ENCODE results near the gene PLCB1.

The PLCB1 gene

DNA sequence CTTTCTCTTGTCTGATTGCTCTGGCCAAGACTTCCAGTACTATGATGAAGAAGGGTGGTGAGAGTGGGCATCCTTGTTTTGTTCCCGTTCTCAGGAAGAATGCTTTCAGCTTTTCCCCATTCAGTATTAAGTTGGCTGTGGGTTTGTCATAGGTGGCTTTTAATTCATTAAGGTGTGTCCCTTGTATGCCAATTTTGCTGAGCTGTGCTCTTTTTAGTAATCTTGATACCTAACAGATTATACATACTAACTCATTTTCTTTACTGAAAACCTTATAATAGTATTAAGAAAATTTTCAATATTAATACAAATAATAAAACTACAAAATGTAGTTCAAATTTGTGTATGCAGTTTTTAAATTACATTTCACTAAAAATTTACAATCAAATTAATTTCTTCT lies 557.3 kb downstream of the PLCB1 start:
- no peak for DNase-seq

DNA sequence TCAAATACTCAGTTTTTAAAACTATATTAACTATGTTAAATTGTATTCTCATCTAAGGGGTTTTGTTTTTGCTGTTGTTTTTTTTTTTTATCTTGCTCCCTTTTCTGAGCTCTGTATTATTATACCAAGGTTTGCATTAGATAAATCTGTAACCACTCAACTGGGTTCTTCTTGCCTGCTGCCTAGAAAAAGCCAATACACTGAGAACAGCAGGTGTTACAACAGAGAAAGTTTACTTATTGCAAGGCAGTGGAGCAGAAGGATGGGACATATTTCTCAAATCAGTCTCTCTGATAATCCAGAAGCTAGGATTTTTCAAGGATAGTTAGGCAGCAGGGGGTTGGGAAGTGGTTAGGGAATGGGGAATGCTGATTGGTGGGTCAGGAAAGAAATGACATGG lies 558.0 kb downstream of the PLCB1 start:
- DNase-seq, result no peak

GRCh38 chr20:8693709-8694108 lies 561.6 kb downstream of the PLCB1 start:
- DNase-seq, result peak; percentile 87

DNA sequence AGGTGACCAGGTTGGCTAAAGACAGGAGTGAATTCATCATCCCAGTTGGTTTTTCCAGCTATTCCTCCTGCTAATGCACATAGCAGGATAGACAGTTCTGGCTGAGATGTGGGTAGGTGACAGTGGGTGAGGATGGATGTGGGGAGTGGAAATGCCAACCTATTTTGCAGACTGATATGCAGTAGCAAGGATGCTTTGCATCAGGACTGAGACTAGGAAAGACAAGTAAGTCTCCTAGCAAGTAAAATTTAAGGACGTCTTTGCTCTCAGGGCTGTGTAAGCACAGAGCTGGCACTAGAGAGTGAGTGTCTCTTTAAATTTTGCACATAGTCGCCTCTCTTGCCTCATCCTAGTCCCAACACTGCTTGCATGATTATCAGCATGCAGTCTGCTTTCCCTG lies 568.7 kb downstream of the PLCB1 start:
- DNase-seq, result no peak

GRCh38 chr20:8706961-8707700 lies 575.1 kb downstream of the PLCB1 start:
- DNase-seq, result no peak

- peak; percentile 11 for DNase-seq
These were observed 577.6 kb downstream of the PLCB1 start for GRCh38 chr20:8709627-8710026.

DNA sequence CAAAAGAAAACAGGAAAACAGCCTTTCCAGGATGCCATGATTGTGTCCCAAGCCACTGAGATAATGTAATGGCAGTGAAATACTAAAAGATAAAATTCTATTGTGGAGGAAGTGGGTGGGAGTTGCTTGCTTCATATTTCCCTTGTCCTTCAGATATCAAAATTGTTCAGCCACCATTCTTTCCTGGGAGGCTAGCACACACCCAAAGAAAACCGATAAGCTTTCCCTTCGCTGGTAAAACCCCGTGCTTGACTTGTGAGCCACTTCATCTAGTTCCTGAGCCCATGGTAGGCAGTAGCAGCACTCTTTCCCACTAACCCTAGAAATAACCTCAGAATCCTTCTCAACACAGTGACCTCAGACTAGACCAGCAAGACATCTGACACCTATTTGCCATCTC lies 579.4 kb downstream of the PLCB1 start:
- DNase-seq, result no peak

DNA sequence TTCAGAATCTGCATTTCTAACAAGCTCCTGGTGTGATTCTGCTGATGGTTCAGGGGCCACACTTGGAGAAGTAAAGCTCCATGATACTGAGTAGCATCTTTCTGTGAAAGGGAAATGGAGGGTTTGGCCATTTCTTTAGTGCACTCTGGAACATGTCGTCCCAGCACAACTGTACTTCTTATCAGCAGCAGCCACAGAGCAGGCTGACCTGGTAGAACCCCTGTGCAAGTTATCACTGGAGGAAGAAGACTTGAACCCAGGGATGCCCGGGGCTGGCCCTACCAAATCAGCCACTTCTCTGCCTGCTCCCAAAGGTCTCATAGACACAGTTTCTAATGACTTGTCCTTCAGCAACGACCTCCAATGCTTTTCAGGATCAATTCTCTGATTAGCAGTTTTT lies 582.1 kb downstream of the PLCB1 start:
- DNase-seq, result no peak

DNA sequence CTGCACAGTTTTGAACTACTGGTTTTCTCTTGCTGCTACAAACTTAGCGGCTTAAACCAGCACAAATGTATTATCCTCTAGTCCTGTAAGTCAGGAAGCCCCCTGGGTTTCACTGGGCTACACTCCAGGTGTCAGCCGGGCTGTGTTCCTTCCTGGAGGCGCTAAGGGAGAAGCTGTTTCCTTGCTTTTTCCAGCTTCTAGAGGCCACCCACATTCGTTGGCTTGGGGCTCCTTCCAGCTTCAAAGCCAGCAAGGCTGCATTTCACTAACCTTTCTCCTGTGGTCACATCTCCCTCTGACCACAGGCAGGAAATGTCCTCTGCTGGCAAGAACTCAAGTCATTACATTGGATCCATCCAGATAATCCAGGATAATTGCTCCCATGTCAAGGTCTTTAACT lies 586.2 kb downstream of the PLCB1 start:
- peak; percentile 20 for DNase-seq

GRCh38 chr20:8720089-8720488 lies 588.0 kb downstream of the PLCB1 start:
- no peak for DNase-seq

DNA sequence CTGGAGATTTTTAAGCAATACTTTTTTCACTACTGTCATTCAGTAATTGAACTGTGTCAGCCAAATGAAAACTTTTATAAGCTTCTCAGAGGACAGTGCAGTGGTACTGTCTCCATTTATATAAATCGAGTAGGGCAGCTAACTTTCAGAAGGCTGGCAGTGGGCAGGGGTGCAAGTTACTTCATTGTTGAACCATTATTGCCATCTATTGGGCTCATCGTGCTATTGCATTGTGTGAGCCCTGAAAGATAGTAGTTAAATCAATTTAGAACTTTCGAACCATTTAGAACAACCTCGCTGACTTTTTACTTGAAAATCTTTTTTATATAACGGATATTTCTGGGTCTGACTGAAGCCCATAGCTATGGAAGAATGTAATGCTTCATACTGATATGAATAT lies 589.0 kb downstream of the PLCB1 start:
- DNase-seq, result peak; percentile 63

GRCh38 chr20:8722277-8722928 lies 590.3 kb downstream of the PLCB1 start:
- DNase-seq, result peak; percentile 70

DNA sequence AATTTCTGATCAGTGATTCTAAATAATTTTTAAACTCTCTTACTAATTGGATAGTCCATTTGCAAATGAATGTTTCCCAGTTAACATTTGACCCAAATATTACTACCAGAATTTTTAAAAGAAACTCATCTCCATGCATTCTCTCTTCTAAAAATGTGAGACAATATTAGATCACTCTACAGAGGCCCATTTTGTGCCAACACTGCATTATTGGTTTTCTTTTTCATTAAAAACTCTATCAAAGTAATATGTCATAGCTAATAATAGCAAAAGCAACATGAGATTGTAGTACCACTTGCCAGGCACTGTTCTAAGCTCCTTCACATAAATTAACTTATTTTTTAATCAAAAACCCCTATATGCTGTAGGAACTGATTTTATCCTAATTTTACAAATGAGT lies 591.2 kb downstream of the PLCB1 start:
- no peak for DNase-seq

- DNase-seq, result no peak
These were observed 592.8 kb downstream of the PLCB1 start for GRCh38 chr20:8724884-8725283.

DNA sequence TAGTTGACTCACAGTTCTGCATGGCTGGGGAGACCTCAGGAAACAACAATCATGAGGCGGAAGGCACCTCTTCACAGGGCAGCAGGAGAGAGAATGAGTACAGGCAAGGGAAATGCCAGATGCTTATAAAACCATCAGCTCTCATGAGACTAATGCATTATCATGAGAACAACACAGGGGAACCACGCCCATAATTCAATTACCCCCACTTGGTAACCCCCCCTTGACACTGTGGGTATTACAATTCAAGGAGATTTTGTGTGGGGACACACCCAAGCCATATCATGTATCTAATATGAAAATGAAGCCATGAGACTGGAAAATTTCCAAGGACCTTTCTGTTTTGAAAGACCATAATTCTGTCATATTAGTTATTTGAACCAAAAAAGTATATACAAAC lies 594.4 kb downstream of the PLCB1 start:
- no peak for DNase-seq

DNA sequence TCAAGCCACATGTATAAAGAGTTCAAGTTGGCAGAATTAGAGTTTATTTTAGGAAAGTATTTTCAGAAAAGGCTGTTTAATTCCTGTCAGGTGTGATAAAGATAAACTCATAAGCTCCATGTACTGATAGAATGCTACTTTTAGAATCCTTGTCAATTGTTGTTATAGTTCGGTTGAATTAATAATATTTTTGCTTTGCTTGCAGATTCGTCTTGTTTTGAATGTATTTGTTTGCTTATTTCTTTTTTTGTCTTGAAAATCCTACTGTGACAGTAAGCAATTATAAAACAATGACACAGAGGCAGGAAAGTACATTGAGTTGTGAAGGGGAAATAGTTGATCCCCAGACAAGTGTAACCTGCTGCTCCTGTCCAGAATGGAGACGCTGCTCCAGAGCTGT lies 602.9 kb downstream of the PLCB1 start:
- no peak for DNase-seq

DNA sequence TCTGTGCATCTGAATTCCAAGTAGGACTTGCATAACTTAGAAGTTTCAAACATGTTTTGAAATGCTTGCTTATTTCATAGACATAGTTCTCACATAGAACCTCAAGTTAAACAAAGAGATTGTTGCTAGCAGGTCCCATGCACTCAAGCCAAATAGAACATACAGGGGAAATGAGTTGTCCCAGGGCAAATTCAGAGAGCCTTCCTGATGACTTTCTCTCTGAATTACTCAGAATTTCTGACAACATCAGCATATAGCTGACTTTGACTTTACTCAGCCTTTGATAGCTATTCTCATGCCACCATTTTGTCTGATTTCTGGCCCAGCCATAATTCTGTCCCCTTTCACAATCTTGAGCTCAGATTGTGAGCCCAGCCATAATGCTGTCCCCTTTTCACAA lies 603.6 kb downstream of the PLCB1 start:
- no peak for DNase-seq

- no peak for DNase-seq
These were observed 608.2 kb downstream of the PLCB1 start for GRCh38 chr20:8740265-8740664.

DNA sequence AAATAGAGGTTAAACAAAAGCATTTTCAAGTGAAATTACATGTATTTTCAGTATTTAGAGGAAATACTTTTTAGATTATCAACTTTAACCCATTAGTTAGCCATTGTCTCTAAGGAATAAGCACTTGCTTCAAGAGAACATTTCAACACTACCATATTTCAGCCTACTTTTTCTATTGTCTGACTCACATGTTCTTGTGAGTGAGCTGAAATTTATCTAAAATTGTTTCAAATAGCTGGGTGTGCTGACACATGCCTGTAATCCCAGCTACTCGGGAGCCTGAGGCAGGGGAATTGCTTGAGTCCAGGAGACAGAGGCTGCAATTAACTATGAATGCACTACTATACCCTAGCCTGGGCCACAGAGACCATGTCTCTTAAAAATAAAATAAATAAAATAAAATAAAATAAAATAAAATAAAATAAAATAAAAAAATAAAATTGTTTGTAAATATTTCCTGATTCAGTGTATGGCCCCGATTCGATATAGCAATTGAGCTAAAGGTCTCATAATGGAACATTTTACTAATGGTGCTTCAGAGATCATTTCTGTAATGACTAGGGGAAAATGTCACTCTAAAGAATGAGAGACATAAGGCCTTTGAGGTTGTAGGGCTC lies 612.3 kb downstream of the PLCB1 start:
- peak; percentile 78 for DNase-seq

- DNase-seq, result peak; percentile 89
These were observed 617.0 kb downstream of the PLCB1 start for GRCh38 chr20:8749101-8749500.

- DNase-seq, result peak; percentile 79
These were observed 617.9 kb downstream of the PLCB1 start for GRCh38 chr20:8749986-8750385.

- no peak for DNase-seq
These were observed 623.5 kb downstream of the PLCB1 start for GRCh38 chr20:8755340-8756118.

GRCh38 chr20:8756410-8756809 lies 624.3 kb downstream of the PLCB1 start:
- peak; percentile 89 for DNase-seq

- peak; percentile 90 for DNase-seq
These were observed 625.1 kb downstream of the PLCB1 start for GRCh38 chr20:8757146-8757545.

Measured in fibroblast of upper back skin (primary cell).